ENCODE results near the gene ARHGEF7. TPM values are rescaled to one million over a fixed set of nuclear protein-coding genes. Genes with fewer than 3 reads are reported as not detected.
A peak's percentile ranks its signal among the peaks of the same experiment; 100 is the strongest.
"Not testable (repeated sequence)": the region's sequence is repeated elsewhere in the genome, so short reads cannot be mapped to it uniquely, and the experiment has no call there.

ARHGEF7 gene
- total RNA-seq, 1 donor from 2014 or later, result 49.3 TPM

DNA sequence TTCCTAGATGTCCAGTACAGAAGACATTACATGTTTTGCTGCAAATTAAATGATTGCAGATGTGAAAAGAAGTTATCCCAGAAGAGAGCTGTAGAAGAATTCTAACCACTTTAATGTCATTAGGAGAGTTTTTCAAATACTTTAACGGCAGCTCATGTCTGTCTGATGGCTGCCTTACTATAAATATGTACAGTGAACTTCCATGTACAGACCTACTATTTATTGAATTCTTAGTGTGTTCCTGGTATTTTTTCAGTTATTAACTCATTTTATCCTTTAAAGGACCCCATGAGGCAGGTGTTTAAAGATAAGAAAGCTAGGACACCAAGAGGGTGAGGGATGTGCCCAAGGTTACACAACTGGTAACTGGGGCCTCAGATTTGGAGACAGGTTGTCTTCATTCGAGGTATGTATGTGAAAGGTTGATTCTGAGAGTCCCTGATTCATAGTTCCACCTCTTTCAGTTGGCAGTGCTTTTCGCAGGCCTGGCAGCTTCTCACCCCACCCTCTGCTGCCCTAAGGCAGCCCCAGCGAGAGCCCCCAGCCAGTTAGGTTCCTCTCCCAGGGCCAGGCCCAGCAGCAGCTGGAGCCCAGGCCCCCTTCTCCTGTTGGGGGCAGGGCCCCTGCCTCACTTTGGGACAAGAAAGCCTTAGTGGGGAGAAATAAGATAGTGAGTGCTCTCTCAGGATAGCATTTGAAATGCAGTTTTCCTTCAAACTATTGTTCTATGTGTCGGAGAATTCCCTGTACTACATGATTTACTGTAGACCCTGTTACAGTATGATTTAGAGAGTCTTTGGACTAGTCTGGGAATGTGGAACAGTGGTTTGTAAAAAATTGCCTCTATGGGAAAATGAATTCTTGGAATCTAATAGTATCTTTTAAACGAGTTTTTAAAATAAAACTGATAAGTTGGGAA is 137.6 kb downstream of the ARHGEF7 start:
- intact Hi-C loops (cut with DNase I), result no loop called here
- ATAC-seq (ENCODE audit: poor library complexity) (peak; percentile 76), DNase-seq (peak; percentile 62)

DNA sequence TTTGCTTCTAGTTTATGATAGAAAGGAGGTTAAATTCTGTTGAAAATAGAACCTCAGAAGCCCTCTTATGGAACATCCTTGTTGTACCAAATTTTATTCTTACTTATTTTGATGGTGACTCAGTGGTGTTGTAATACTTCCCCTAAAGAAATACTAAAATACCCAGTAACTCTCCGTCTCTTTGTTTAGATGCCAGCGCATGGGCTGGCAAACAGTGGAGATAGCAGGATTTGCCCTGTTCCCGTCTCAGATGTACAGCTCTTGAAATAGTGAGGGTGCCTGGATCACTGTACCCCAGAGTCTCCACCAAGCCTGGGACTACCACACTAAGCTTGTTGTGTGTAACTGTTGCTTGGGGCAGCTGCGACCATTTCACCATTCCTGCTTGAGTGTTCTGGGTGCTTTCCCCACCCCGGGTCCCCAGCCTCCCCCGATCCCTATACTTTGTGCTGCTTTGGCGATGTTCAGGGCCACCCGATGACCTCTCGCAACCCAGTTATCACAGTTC is 138.3 kb downstream of the ARHGEF7 start:
- intact Hi-C loops (cut with DNase I), result no loop called here
- DNase-seq (no peak), ATAC-seq (ENCODE audit: poor library complexity) (no peak)

DNA sequence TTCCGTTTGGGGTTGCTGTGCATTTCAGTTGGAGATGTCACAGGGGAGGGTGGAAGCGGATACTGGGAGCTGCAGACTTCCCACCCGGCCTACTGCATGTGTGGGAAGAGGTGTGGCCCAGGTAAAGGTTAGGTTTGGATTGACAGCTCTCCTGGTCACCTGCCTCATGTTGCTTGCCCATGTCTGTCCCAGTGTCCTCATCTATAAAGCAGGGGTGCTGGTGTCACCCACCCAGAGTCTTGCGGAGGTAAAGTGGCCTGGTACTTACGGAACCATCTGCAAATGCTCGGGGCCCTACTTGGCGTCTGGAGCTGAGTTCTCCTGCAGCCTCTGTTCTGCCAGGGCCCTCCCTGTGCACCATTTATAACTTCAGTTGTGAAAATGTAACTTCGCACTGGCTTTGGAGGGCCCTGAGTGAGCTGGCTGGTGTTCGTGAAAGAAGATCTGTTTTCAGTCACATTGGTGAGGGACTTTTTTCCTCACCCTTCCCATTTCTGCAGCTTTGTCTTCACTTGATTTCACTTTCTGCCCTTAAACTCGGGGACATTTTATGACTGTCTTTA is 140.2 kb downstream of the ARHGEF7 start:
- ATAC-seq (ENCODE audit: poor library complexity) (no peak), DNase-seq (no peak)
- intact Hi-C loops (cut with DNase I), result no loop called here

DNA sequence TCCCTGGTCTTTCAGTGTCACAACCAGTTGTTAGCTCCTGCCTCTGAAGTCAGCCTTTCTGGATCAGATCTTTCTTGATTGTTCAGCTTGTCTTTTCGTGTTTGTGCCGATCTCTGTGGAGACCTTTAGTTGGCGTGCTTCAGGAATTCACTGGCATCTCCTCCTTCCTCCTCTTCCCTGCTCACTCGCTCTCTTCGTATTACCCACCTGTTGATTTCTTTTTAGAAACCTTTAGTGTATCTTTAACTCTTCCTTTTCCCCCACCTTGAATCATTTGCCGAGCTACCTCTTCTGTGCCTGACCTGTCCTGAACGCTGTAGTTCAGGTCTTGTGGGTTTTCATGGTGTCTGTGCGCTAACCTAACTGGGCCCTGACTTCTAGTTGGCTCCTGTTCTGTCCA is 141.3 kb downstream of the ARHGEF7 start:
- DNase-seq (no peak), ATAC-seq (ENCODE audit: poor library complexity) (no peak)
- intact Hi-C loops (cut with DNase I), result no loop called here

DNA sequence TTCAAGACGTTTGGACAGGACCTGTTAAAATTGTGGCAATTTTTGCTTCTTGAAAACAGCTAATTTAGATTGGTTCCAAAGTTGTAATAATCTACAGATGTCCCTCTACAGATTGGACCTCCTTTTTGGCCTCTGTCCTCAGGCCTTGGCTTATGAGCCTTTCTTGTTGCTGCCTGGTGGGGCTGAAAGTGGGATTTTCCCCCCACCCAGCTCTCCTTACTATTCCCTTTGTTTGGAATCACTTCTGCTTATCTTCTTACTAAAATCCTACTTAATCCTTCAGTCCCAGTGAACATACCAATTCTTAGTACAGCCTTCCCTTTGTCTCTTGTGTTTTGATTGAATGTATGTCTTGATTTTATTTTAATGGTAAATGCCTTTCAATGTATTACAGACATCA is 141.8 kb downstream of the ARHGEF7 start:
- intact Hi-C loops (cut with DNase I), result no loop called here
- no peak for DNase-seq

DNA sequence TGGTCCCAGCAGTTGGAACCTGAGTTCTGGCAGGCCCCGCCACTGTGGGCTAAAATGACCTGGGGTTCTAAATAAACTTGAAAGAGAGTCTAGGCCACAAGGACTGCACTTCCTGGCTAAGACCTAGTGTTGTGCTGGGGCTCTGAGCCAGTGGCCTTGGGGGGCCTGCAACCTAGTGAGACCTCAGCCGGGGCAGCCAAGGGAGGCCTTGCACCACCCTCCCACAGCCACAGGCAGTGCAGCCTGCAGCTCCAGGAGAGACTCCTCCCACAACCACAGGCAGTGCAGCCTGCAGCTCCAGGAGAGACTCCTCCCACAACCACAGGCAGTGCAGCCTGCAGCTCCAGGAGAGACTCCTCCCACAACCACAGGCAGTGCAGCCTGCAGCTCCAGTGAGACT is 142.8 kb downstream of the ARHGEF7 start:
- DNase-seq; intact Hi-C loops (cut with DNase I); ATAC-seq (ENCODE audit: poor library complexity): not testable (repeated sequence)

More for the DNA sequence above, 141.8 kb downstream of the ARHGEF7 start:
- ATAC-seq (ENCODE audit: poor library complexity), result no peak

DNA sequence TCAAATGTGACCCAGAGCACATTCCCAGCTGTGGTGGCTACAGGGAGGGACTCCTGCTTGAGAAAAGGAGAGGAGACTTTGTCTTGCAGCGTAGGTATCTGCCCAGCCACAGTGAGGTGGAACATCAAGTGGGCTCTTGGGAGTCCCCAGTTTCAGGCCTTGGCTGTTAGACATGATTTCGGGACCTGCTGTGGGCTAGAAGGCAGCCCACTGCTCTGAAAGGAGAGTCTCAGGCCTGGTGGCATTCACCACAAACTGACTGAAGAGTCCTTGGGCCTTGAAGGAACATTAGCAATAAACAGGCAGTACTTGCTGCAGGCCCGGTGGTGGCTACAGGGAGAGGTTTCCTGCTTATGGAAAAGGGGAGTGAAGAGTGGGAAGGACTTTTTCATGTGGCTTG is 143.5 kb downstream of the ARHGEF7 start:
- ATAC-seq (ENCODE audit: poor library complexity) (no peak), DNase-seq (no peak)
- intact Hi-C loops (cut with DNase I), result no loop called here

DNA sequence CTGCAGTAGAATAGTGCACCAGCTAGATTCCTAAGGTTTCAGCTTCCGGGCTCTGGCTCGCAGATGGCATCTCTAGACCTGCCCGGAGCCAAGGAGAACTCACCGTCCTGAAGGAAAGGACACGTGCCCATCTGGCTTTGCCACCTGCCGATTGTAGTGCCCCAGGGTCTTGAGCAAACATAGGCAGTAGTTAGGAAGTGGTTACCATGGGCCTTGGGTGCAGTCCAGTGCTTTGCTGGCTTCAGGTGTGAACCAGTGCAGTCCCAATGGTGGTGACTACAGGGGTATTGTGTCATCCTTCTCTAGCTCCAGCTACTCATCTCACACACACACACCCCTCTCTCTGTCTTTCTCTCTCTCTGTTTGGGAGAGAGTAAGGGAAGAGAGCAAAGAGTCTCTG is 143.9 kb downstream of the ARHGEF7 start:
- DNase-seq (no peak), ATAC-seq (ENCODE audit: poor library complexity) (no peak)
- intact Hi-C loops (cut with DNase I), result no loop called here

DNA sequence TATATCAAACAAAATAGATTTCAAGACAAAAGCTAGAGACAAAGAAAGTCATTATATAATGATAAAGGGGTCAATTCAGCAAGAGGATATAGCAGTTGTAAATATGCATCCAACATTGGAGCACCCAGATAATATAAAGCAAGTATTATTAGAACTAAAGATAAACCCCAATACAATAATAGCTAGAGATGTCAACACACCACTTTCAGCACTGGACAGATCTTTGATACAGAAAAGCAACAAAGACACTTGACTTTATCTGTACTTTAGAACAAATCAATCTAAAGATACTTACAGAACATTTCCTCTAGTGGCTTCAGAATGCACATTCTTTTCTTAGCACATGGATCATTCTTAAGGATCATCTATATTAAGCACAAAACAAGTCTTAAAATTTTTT is 146.2 kb downstream of the ARHGEF7 start:
- DNase-seq, result no peak
- intact Hi-C loops (cut with DNase I), result no loop called here
- peak; percentile 43 for ATAC-seq (ENCODE audit: poor library complexity)

DNA sequence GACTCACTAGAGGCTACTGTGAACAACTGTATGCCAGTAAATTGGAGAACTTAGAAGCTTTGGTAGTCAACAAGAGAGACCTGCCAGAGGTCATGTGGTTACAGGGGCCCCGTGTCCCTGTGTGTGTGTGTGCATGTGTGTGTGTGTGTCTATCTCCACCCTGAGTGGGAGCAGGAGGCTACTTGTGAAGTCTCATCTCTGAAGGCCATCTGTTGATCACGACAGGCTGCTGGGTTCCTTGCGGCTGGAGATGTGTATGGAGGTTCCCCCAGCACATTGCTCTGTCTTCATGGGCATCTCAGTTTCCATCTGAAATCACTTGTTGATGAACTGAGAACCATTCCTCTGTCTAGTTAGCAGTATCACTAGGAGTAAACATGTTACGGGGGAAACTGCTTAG is 147.2 kb downstream of the ARHGEF7 start:
- intact Hi-C loops (cut with DNase I), result no loop called here
- DNase-seq (no peak), ATAC-seq (ENCODE audit: poor library complexity) (peak; percentile 8)

DNA sequence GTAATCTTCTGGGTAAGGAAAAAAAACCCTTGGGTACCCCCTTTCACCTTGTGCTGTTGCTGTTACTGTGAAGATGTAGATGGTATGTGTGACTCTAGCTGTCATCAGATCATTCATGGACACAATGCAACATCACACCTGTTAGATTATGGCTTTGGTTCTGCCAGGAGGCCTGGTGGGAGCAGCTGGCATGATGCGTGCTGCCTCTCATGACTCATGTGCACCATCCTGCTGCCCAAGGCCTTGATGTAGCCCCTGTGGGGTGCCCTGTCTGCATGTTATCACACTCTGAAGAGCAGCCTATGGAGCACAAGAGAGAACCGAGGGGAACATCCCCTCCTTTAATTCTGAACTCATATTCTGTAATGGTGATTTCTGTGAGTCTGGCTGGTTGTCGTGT is 147.6 kb downstream of the ARHGEF7 start:
- DNase-seq, result no peak
- intact Hi-C loops (cut with DNase I), result no loop called here
- peak; percentile 40 for ATAC-seq (ENCODE audit: poor library complexity)

DNA sequence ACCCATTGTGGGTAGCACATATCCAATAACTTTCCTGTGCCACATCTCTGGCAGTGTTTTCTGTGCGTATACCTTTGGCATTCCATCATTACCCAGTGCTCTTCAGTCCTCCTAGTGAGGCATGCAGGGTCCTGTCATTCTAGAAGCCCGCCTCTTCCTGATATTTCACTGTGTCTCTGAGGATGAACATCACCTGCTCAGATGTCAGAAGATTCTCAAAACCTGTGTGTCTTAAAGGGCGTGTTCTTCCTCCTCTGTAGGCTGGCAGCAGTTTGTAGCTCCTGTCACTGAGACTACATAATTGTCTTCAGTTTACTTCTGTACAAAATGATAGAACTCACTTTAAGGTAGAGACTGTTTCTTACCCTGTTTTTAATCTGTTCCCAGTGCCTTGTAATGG is 148.5 kb downstream of the ARHGEF7 start:
- intact Hi-C loops (cut with DNase I), result no loop called here
- ATAC-seq (ENCODE audit: poor library complexity) (no peak), DNase-seq (no peak)

DNA sequence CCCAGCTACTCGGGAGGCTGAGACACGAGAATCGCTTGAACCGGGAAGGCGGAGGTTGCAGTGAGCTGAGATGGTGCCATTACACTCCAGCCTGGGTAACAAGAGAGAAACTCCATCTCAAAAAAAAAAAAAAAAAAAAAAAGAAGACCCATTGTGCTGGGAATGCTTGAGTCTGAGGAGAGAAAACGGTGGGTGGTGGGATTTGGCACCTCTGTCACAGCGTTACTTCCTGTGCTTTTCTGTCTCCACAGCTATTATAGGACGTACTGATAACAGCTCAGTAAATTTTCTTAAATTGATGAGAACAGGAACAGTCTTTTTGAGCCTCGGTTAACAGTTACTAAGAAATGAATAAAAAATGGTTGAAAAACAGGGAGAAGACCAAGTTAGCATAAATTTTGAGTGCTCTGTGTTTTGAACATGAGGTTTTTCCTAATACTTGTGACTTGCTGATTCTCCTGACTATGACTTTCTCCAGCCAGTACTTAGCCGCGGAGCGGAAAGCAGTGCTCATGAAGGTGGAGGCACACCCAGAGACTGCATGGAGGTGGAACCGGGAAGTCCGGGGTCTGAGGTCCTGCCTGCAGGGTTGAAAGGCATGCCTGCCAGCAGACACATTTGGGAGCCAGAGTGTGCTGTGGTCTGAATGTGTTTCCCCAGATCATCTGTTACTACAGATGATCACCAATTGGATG is 150.0 kb downstream of the ARHGEF7 start:
- intact Hi-C loops (cut with DNase I), result no loop called here
- DNase-seq, result no peak
- ATAC-seq (ENCODE audit: poor library complexity), result no peak

DNA sequence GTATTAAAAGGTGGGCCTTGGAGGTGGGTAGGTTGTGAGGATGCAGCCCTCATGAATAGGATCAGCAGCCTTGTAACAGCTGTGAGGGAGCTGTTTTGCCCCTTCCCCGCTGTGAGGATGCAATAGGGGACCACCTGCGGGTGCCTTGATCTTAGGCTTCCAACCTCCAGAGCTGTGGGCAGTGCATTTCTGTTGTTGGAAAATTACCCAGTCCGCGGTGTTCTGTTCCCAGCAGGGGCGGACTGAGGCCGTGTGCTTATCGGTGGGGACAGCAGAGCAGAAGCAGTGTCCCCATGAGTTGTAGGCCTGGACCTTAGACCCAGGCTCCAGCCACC is 150.6 kb downstream of the ARHGEF7 start:
- ATAC-seq (ENCODE audit: poor library complexity), result no peak
- no peak for DNase-seq
- intact Hi-C loops (cut with DNase I), result no loop called here

DNA sequence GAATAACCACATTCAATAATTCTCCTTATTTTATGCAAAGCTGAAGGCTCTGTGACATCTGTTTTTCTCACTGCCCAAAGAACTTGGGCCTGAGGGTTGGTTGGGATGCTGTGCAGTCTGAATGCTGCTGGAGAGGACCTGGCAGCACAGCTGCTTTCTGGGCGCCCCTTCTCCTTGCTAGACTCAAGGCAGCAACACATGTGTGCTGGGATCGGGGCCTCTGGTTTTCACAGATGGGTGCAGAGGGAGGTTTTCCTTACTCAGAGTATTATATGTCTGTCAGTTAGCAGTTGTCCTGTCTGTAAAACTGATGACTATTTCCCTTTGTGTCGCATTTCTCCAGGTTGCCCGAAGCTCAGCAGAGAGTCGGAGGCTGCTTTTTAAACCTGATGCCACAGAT is 152.1 kb downstream of the ARHGEF7 start:
- ATAC-seq (ENCODE audit: poor library complexity), result no peak
- intact Hi-C loops (cut with DNase I), result no loop called here
- no peak for DNase-seq

DNA sequence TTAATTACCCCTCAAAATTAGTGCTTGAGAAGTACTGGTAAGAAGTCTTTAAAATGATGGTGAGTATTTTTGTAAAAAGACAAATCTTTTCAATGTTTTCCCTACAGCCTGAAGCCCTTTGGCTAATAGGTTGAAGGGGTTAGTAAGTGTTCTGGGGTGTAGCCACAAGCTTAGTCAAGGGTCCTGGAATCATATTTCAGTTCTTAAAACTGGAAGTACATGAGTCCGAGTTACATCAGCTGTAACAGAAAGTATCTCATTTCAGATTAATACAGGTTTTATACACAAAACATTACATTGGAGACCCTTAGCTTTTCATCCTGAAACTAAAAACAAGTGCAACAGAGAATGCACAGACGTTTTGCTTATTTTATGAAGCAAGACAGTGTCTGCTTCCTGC is 152.7 kb downstream of the ARHGEF7 start:
- no peak for ATAC-seq (ENCODE audit: poor library complexity)
- intact Hi-C loops (cut with DNase I), result no loop called here
- DNase-seq, result no peak

DNA sequence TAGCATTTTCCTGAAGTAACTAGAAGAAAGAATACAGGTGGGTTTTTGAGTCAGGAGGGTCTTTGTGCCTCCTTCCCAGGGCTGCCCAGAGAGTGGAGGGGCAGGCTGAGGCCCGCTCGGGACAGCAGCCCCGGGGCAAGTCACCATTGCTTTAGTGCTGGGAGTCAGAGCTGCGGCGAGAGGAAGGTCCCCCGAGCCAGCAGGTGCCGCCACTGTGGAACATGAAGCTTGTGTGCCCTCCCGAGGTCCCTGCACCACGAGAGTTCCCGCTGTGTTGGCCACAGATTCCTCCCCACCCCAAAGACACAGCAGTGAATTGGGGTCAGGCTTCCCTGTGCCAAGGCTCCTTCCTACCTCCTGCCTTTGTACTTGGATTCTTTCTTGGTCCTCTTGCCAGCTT is 154.4 kb downstream of the ARHGEF7 start:
- DNase-seq (no peak), ATAC-seq (ENCODE audit: poor library complexity) (no peak)
- intact Hi-C loops (cut with DNase I), result no loop called here

DNA sequence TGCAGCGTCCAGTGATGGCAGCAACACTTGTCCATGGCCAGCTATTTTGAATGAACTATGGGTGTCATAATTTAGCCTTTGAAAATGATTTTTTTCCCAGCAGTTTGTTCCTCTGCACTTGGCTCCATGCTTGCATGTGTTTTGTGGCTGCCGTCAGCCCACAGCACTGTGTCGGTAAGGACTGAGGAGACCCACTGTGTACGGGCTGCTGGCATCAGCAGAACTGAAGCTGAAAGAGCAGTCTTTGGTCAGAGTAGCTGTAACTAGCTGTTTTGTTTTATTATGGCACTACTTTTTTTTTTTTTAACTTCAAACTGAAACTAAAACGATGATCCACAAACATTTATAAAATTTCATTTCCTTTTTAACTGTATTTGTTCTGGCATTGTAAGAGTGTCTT is 155.0 kb downstream of the ARHGEF7 start:
- intact Hi-C loops (cut with DNase I), result no loop called here
- DNase-seq, result no peak
- ATAC-seq (ENCODE audit: poor library complexity), result peak; percentile 9

DNA sequence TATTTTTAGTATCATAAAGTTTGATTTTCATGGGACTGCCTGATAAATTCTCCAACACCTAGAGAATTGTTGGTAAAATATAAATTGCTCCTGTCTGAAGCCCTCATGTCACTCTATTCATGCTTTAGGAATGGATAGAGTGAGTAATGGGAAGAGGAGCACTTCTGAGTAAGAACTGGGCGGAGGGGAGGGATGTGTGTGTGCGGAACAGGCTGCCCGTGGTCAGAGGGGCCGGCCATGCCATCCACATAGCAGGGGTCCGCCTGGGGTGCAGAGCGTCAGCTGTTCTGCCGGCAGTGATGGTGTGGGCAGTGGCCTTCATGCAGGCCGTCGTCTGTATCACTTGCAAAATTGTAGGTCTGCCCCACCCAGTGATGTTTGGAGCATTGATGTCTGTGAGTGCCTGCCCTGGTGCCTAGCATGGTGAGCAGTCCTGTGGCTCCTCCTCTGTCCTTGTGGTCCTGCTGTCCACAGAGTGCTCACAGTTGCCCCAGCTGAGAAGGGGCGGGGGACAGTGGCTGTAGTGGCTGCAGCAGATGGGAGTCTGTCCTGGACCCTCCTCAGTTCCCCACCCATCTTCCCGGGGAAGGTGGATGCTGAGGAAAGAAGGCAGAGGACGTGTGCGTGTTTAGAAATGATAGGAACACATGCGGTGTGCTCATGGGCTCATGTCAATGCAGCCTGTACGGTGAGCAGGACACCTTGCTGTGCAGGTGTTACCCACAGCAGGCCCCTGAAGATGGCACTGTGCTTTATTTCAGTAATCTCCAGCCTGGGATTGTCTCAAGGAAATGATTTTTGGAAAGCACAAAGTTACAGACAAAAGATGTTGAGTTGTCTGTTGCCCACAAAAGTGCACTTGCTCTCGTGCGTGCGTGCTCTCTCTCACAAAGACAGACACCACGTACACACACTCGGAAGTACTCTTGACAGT is 155.9 kb downstream of the ARHGEF7 start:
- ATAC-seq (ENCODE audit: poor library complexity), result no peak
- intact Hi-C loops (cut with DNase I), result no loop called here
- DNase-seq, result no peak

All from Right ventricle myocardium superior (tissue), 1 donor.